SH-SY5Y (cell line): ENCODE results near the gene MTFP1.

Experiments
- GATA2 ChIP-seq: IDR thresholded peaks from 2 replicates; pipeline ENCODE4 v1.6.1; 2011; ENCODE audit warnings: mild to moderate bottlenecking, low read depth, low read length
- GATA3 ChIP-seq: IDR thresholded peaks from 2 replicates; pipeline ENCODE4 v1.6.1; 2011; ENCODE audit warnings: low read depth, mild to moderate bottlenecking, low read length, moderate library complexity

GRCh38 chr22:30416837-30417236 lies 8.7 kb upstream of the MTFP1 start:
- TF ChIP-seq GATA3: no peak
- TF ChIP-seq GATA2: no peak
